Measurements from ENCODE around the gene AXIN2. TPM values are rescaled to one million over a fixed set of nuclear protein-coding genes. Genes with fewer than 3 reads are reported as not detected.

AXIN2 gene
- total RNA-seq, 4 donors from 2014 or later = 23.9 to 54.3 (median 42.8) TPM

DNA sequence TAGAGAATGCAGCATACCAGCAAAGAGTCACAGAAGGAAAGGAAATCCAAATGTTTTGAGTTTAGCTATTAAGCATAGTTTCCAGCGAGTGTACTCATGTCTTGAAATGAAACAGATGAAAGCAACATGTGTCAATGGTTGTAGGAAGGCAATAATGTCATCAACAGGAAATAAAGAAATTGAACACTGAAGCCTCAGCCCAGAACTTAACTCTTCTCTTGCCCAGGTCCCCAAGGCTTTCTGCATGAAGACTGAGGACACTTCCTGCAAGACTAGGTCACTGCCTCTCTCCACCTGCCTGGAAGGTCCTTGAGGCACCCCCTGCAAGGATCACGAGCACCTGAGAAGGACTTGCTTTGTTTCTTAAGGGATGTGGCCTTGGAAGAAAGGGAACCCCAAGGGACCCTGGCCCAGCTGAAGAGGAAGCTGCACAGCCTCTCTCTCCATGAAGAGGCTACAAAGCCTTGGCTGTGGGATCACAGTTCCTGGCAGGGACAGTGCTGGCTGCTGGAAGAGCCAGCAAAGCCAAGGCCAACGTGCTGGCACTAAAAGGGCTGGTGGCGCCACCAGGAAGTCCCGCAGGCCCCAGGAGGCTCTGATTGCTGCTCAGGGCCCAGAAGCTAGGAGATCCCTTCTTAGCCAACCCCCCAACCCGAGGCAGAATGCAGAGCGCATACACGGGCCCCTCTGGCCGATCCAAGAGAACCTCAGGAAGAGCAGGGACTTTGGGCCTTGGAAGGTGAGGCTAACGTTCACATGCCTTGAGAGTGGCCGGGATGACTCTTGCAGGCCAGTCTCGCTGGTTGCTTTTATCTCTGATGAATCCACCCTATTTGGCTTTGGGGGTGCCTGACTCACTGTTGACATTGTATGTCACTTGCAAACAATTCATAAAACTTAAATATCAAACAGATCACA is 23.4 kb upstream of the AXIN2 start:
- Histone ChIP-seq H3K4me3 (replicated peaks in 1 of 3) (no peak overlapping the region), H3K4me1 (peaks cover 0 to 16% of the 10 kb centered on the region in 2 donors), H3K36me3 (no peaks in the 10 kb centered on the region), H3K9me3 (no peaks in the 10 kb centered on the region), H3K27ac (no peak overlapping the region), H3K27me3 (no peaks in the 10 kb centered on the region)
- 66 to 68% methylated on average over 8 to 12 of the region's 12 CpGs for WGBS, 2 donors
- DNase-seq = no peak
- TF ChIP-seq, protein P1, sequence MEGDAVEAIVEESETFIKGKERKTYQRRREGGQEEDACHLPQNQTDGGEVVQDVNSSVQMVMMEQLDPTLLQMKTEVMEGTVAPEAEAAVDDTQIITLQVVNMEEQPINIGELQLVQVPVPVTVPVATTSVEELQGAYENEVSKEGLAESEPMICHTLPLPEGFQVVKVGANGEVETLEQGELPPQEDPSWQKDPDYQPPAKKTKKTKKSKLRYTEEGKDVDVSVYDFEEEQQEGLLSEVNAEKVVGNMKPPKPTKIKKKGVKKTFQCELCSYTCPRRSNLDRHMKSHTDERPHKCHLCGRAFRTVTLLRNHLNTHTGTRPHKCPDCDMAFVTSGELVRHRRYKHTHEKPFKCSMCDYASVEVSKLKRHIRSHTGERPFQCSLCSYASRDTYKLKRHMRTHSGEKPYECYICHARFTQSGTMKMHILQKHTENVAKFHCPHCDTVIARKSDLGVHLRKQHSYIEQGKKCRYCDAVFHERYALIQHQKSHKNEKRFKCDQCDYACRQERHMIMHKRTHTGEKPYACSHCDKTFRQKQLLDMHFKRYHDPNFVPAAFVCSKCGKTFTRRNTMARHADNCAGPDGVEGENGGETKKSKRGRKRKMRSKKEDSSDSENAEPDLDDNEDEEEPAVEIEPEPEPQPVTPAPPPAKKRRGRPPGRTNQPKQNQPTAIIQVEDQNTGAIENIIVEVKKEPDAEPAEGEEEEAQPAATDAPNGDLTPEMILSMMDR (IDR thresholded peaks at IDR 0.05) = no peak
- TF ChIP-seq POLR2A (IDR thresholded peaks at IDR 0.05) = no peak
- intact Hi-C loops (cut with DNase I) = no loop called here

- H3K4me1 ChIP-seq = peaks cover 0 to 16% of the 10 kb centered on the region in 2 donors
- WGBS, 2 donors = 84 to 89% methylated on average over 2 to 10 of the region's 10 CpGs
- no peak for DNase-seq
- no peak overlapping the region for H3K27ac ChIP-seq
- intact Hi-C loops (cut with DNase I) = no loop called here
- no peaks in the 10 kb centered on the region for H3K36me3 ChIP-seq
- no peaks in the 10 kb centered on the region for H3K9me3 ChIP-seq
- no peak overlapping the region for H3K4me3 ChIP-seq (replicated peaks in 1 of 3)
- TF ChIP-seq POLR2A (IDR thresholded peaks at IDR 0.05) = no peak
- TF ChIP-seq, protein P1 (IDR thresholded peaks at IDR 0.05) = no peak
- H3K27me3 ChIP-seq = no peaks in the 10 kb centered on the region
These were observed 22.6 kb upstream of the AXIN2 start for GRCh38 chr17:65583921-65584603.

GRCh38 chr17:65576939-65577338 is 15.5 kb upstream of the AXIN2 start:
- WGBS, 2 donors = 92 to 93% methylated on average over 12 of the region's 12 CpGs
- no peak for TF ChIP-seq POLR2A (IDR thresholded peaks at IDR 0.05)
- TF ChIP-seq, protein P1 (IDR thresholded peaks at IDR 0.05) = no peak
- intact Hi-C loops (cut with DNase I) = no loop called here
- Histone ChIP-seq H3K9me3 (no peaks in the 10 kb centered on the region), H3K27me3 (no peaks in the 10 kb centered on the region), H3K36me3 (no peaks in the 10 kb centered on the region), H3K27ac (no peak overlapping the region), H3K4me3 (replicated peaks in 1 of 3) (no peak overlapping the region), H3K4me1 (no peaks in the 10 kb centered on the region)
- DNase-seq = no peak

DNA sequence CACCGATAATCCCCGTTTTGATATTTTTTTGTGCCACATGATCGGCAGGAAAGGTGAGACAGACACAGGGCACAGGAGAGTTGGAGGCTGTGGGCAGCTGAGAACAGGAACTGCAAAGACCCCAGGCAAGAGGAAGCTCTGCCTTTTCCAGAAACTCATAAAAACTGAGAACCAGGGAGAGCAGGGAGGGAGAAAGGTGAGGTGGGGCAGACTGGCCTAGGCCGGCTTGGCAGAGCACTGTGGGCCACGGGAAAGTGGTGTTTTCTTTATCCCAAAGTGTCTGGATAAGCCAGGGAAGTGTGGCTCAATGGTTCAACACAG is 11.8 kb upstream of the AXIN2 start:
- TF ChIP-seq, protein P1 (IDR thresholded peaks at IDR 0.05) = no peak
- TF ChIP-seq POLR2A (IDR thresholded peaks at IDR 0.05) = no peak
- Histone ChIP-seq H3K36me3 (no peaks in the 10 kb centered on the region), H3K4me3 (replicated peaks in 1 of 3) (no peak overlapping the region), H3K27ac (no peak overlapping the region), H3K27me3 (no peaks in the 10 kb centered on the region), H3K4me1 (no peaks in the 10 kb centered on the region), H3K9me3 (no peaks in the 10 kb centered on the region)
- intact Hi-C loops (cut with DNase I) = no loop called here
- no peak for DNase-seq
- WGBS, 2 donors = 68 to 84% methylated on average over 5 of the region's 5 CpGs

All from thyroid gland (tissue), 4 donors.